Testis (tissue), 2 donors: ENCODE data around the gene NBPF8.
"Not testable (repeated sequence)": the region's sequence is repeated elsewhere in the genome, so short reads cannot be mapped to it uniquely, and the experiment has no call there.

Experiments used
- POLR2A ChIP-seq: fragments of 450-650 bp; IDR thresholded peaks from one replicate; pipeline ENCODE4 v1.6.1; 2017; ENCODE audit warnings: antibody characterized with exemption, mild to moderate bottlenecking, moderate library complexity
- TF ChIP-seq, protein P1 (sequence below), 3 experiments: fragments of 450-650 bp in 2 of 3; fragments of 200-600 bp in 1 of 3; sonication (generic) in 1 of 3; IDR thresholded peaks; one replicate each; pipeline ENCODE4 v1.5.1; 2016 to 2019; ENCODE audit warnings: antibody characterized with exemption in 3 of 3, mild to moderate bottlenecking in 2 of 3, moderate library complexity in 1 of 3

GRCh38 chr1:120393316-120394232 lies 21.3 kb upstream of the NBPF8 start:
- TF ChIP-seq, protein P1, sequence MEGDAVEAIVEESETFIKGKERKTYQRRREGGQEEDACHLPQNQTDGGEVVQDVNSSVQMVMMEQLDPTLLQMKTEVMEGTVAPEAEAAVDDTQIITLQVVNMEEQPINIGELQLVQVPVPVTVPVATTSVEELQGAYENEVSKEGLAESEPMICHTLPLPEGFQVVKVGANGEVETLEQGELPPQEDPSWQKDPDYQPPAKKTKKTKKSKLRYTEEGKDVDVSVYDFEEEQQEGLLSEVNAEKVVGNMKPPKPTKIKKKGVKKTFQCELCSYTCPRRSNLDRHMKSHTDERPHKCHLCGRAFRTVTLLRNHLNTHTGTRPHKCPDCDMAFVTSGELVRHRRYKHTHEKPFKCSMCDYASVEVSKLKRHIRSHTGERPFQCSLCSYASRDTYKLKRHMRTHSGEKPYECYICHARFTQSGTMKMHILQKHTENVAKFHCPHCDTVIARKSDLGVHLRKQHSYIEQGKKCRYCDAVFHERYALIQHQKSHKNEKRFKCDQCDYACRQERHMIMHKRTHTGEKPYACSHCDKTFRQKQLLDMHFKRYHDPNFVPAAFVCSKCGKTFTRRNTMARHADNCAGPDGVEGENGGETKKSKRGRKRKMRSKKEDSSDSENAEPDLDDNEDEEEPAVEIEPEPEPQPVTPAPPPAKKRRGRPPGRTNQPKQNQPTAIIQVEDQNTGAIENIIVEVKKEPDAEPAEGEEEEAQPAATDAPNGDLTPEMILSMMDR (IDR thresholded peaks at IDR 0.05): not testable (repeated sequence)
- not testable (repeated sequence) for TF ChIP-seq POLR2A
